Muscle layer of duodenum (tissue), 2 donors: ENCODE measurements around the gene KIF23.

Experiments
- H3K27ac ChIP-seq: one replicate; pipeline ENCODE4 v1.7.0; 2013; ENCODE audit warnings: mild to moderate bottlenecking, low read length
- H3K27me3 ChIP-seq: one replicate; pipeline ENCODE4 v1.7.0; 2013; ENCODE audit warnings: low read depth, mild to moderate bottlenecking, control low read depth, low read length
- H3K36me3 ChIP-seq, 2 donors: one replicate each; pipeline ENCODE4 v1.7.0; 2013; ENCODE audit warnings: low read length in 2 of 2, control low read depth in 1 of 2, mild to moderate bottlenecking in 1 of 2; ENCODE audit not compliant: insufficient read depth in 2 of 2, control insufficient read depth in 1 of 2
- H3K4me1 ChIP-seq, 2 donors: one replicate each; pipeline ENCODE4 v1.7.0; 2013; ENCODE audit warnings: low read length in 2 of 2, mild to moderate bottlenecking in 2 of 2, control low read depth in 1 of 2, moderate library complexity in 1 of 2; ENCODE audit not compliant: insufficient read depth in 2 of 2, control insufficient read depth in 1 of 2
- H3K4me3 ChIP-seq, 2 donors: one replicate each; pipeline ENCODE4 v1.7.0; 2013; ENCODE audit warnings: low read length in 2 of 2, low read depth in 1 of 2, mild to moderate bottlenecking in 1 of 2
- H3K9me3 ChIP-seq, 2 donors: one replicate each; pipeline ENCODE4 v1.7.0; 2013; ENCODE audit warnings: low read length in 2 of 2, control low read depth in 1 of 2, mild to moderate bottlenecking in 1 of 2; ENCODE audit not compliant: control insufficient read depth in 1 of 2
- donor health status: healthy.

KIF23 gene

GRCh38 chr15:69482686-69483256 is 68.6 kb downstream of the KIF23 start:
- no peak overlapping the region for H3K27ac ChIP-seq
- H3K9me3 ChIP-seq, result no peaks in the 10 kb centered on the region
- H3K4me1 ChIP-seq, result no peaks in the 10 kb centered on the region
- no peaks in the 10 kb centered on the region for H3K36me3 ChIP-seq
- H3K27me3 ChIP-seq, result no peaks in the 10 kb centered on the region
- H3K4me3 ChIP-seq, result no peak overlapping the region

GRCh38 chr15:69484837-69485236 is 70.7 kb downstream of the KIF23 start:
- no peaks in the 10 kb centered on the region for H3K4me1 ChIP-seq
- no peaks in the 10 kb centered on the region for H3K36me3 ChIP-seq
- H3K4me3 ChIP-seq, result no peak overlapping the region
- no peaks in the 10 kb centered on the region for H3K9me3 ChIP-seq
- no peak overlapping the region for H3K27ac ChIP-seq
- H3K27me3 ChIP-seq, result no peaks in the 10 kb centered on the region

- Histone ChIP-seq H3K27ac (no peak overlapping the region), H3K4me1 (no peaks in the 10 kb centered on the region), H3K4me3 (no peak overlapping the region), H3K36me3 (no peaks in the 10 kb centered on the region), H3K27me3 (no peaks in the 10 kb centered on the region), H3K9me3 (peaks cover 0 to 5% of the 10 kb centered on the region in 2 donors)
These were observed 72.4 kb downstream of the KIF23 start for GRCh38 chr15:69486481-69487110.

- no peak overlapping the region for H3K4me3 ChIP-seq
- peaks cover 0 to 7% of the 10 kb centered on the region in 2 donors for H3K9me3 ChIP-seq
- no peaks in the 10 kb centered on the region for H3K27me3 ChIP-seq
- no peak overlapping the region for H3K27ac ChIP-seq
- H3K4me1 ChIP-seq, result no peaks in the 10 kb centered on the region
- H3K36me3 ChIP-seq, result no peaks in the 10 kb centered on the region
These were observed 75.0 kb downstream of the KIF23 start for GRCh38 chr15:69489073-69489571.

GRCh38 chr15:69490356-69491037 is 76.3 kb downstream of the KIF23 start:
- H3K36me3 ChIP-seq, result no peaks in the 10 kb centered on the region
- no peaks in the 10 kb centered on the region for H3K4me1 ChIP-seq
- H3K9me3 ChIP-seq, result peaks cover 0 to 7% of the 10 kb centered on the region in 2 donors
- no peaks in the 10 kb centered on the region for H3K27me3 ChIP-seq
- no peak overlapping the region for H3K4me3 ChIP-seq
- no peak overlapping the region for H3K27ac ChIP-seq

GRCh38 chr15:69491038-69491505 is 76.9 kb downstream of the KIF23 start:
- H3K27me3 ChIP-seq, result no peaks in the 10 kb centered on the region
- H3K27ac ChIP-seq, result no peak overlapping the region
- H3K36me3 ChIP-seq, result no peaks in the 10 kb centered on the region
- H3K4me3 ChIP-seq, result no peak overlapping the region
- peaks cover 0 to 7% of the 10 kb centered on the region in 2 donors for H3K9me3 ChIP-seq
- H3K4me1 ChIP-seq, result no peaks in the 10 kb centered on the region

GRCh38 chr15:69493406-69493805 is 79.3 kb downstream of the KIF23 start:
- Histone ChIP-seq H3K27me3 (no peaks in the 10 kb centered on the region), H3K4me3 (no peak overlapping the region), H3K36me3 (no peaks in the 10 kb centered on the region), H3K27ac (no peak overlapping the region), H3K4me1 (no peaks in the 10 kb centered on the region), H3K9me3 (peaks cover 0 to 7% of the 10 kb centered on the region in 2 donors)

GRCh38 chr15:69496001-69496400 is 81.9 kb downstream of the KIF23 start:
- Histone ChIP-seq H3K4me1 (peaks cover 0 to 7% of the 10 kb centered on the region in 2 donors), H3K9me3 (peaks cover 0 to 7% of the 10 kb centered on the region in 2 donors), H3K4me3 (no peak overlapping the region), H3K27ac (no peak overlapping the region), H3K36me3 (no peaks in the 10 kb centered on the region), H3K27me3 (no peaks in the 10 kb centered on the region)

- H3K27ac ChIP-seq, result no peak overlapping the region
- no peak overlapping the region for H3K4me3 ChIP-seq
- no peaks in the 10 kb centered on the region for H3K9me3 ChIP-seq
- no peaks in the 10 kb centered on the region for H3K27me3 ChIP-seq
- H3K36me3 ChIP-seq, result no peaks in the 10 kb centered on the region
- peaks cover 0 to 7% of the 10 kb centered on the region in 2 donors for H3K4me1 ChIP-seq
These were observed 82.9 kb downstream of the KIF23 start for GRCh38 chr15:69497076-69497475.

GRCh38 chr15:69497667-69498066 is 83.5 kb downstream of the KIF23 start:
- H3K27me3 ChIP-seq, result no peaks in the 10 kb centered on the region
- H3K36me3 ChIP-seq, result no peaks in the 10 kb centered on the region
- no peak overlapping the region for H3K27ac ChIP-seq

More at GRCh38 chr15:69497667-69498066, 83.5 kb downstream of the KIF23 start:
- Histone ChIP-seq H3K9me3 (no peaks in the 10 kb centered on the region), H3K4me1 (peaks cover 0 to 7% of the 10 kb centered on the region in 2 donors), H3K4me3 (no peak overlapping the region)
